ENCODE results near the gene IGIP. TPM values are rescaled to one million over a fixed set of nuclear protein-coding genes. Genes with fewer than 3 reads are reported as not detected.
A peak's percentile ranks its signal among the peaks of the same experiment; 100 is the strongest.

The IGIP gene
- polyA plus RNA-seq, 3 donors = 0.08 to 0.75 TPM; not detected in 1

DNA sequence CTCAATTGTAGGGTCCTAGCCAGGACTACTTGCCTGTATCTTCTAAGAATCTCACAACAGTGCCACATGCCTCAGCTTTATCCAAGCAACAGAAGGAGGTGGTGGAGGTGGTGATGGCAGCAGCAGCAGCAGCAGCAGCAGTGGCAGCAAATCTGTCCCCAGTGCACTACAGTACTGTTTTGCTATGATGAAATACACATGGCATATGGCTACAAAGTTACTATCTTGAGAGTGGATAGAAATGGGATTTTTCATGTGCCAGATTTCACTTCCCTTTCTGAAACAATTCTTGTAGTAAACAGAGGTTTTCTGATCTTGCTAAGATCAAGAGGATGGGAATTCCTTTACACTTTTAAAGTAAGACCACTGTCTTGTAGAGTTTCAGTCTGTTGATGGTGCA lies 41.2 kb downstream of the IGIP start:
- H3K4me1 Mint-ChIP-seq = peaks cover 21% of the 10 kb centered on the region
- H3K4me3 Mint-ChIP-seq = no peak overlapping the region
- H3K27me3 Mint-ChIP-seq (ENCODE audit: low read depth in 3 of 3) = peaks cover 2 to 10% (median 3%) of the 10 kb centered on the region in 3 donors
- DNase-seq = peak in 1 of 3 donors; percentile 24
- peaks cover 0 to 2% (median 0%) of the 10 kb centered on the region in 7 donors for H3K9me3 Mint-ChIP-seq
- H3K27ac Mint-ChIP-seq = peak overlapping the region in 3 of 7 donors; percentile 31 to 74 (median 73)
- intact Hi-C loops (cut with micrococcal nuclease) = loop anchor here in 1 of 2 donors (10.0 kb wide), 1 partner anchor 188 kb away; no protein-coding TSS in a partner anchor
- Histone ChIP-seq H3K36me3 (replicated peaks in 1 of 2; ENCODE audit: control insufficient read depth in 1 of 2, insufficient read depth in 2 of 2, low read length in 2 of 2) (no peaks in the 10 kb centered on the region), H3K27me3 (ENCODE audit: control insufficient read depth in 2 of 2, insufficient read depth in 2 of 2, low read length in 2 of 2) (no peaks in the 10 kb centered on the region), H3K27ac (ENCODE audit: low read depth in 1 of 2, low read length in 2 of 2) (no peak overlapping the region), H2AFZ (ENCODE audit: insufficient read depth, low read depth, low read length, poor library complexity, severe bottlenecking) (peak overlapping the region; percentile 18), H3K4me1 (ENCODE audit: control insufficient read depth in 1 of 2, insufficient read depth in 2 of 2, low read length in 2 of 2) (peaks cover 18 to 24% of the 10 kb centered on the region in 2 donors), H3K79me2 (ENCODE audit: insufficient read depth, low read length) (no peaks in the 10 kb centered on the region), H3K4me3 (replicated peaks in 1 of 3; ENCODE audit: low read depth in 2 of 3, low read length in 3 of 3) (no peak overlapping the region), H4K20me1 (ENCODE audit: insufficient read depth, low read length) (no peaks in the 10 kb centered on the region), H3K9ac (ENCODE audit: insufficient read depth, low read length, poor library complexity, severe bottlenecking) (no peak overlapping the region), H3K4me2 (replicated peaks; ENCODE audit: extremely low read depth, low read length, poor library complexity, severe bottlenecking) (no peak overlapping the region), H3K9me3 (replicated peaks in 1 of 2; ENCODE audit: control insufficient read depth in 1 of 2, insufficient read depth in 1 of 2, low read length in 2 of 2) (no peaks in the 10 kb centered on the region)
- TF ChIP-seq, protein P1, sequence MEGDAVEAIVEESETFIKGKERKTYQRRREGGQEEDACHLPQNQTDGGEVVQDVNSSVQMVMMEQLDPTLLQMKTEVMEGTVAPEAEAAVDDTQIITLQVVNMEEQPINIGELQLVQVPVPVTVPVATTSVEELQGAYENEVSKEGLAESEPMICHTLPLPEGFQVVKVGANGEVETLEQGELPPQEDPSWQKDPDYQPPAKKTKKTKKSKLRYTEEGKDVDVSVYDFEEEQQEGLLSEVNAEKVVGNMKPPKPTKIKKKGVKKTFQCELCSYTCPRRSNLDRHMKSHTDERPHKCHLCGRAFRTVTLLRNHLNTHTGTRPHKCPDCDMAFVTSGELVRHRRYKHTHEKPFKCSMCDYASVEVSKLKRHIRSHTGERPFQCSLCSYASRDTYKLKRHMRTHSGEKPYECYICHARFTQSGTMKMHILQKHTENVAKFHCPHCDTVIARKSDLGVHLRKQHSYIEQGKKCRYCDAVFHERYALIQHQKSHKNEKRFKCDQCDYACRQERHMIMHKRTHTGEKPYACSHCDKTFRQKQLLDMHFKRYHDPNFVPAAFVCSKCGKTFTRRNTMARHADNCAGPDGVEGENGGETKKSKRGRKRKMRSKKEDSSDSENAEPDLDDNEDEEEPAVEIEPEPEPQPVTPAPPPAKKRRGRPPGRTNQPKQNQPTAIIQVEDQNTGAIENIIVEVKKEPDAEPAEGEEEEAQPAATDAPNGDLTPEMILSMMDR (IDR thresholded peaks at IDR 0.05) = no peak
- no peaks in the 10 kb centered on the region for H3K36me3 Mint-ChIP-seq

DNA sequence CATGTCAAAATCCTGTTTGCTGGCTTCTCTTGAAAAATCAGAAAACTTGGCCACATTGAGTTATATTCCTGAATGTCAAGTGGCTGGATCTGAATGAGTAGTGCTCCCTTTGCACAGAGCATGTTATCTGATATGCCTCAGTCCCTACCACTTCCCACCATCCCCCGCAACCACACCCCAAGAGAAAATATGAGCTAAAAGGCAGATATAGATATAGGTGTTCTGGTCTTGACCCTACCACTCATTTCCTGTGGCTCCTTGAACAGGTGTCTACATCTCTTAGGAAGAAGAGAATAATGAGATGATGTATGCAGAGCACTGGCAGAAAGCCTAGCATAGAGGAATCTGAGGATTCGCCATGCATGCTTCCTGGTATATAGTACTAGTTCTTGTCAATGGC lies 42.6 kb downstream of the IGIP start:
- no peak overlapping the region for H2AFZ ChIP-seq (ENCODE audit: insufficient read depth, low read depth, low read length, poor library complexity, severe bottlenecking)
- H3K4me3 Mint-ChIP-seq = no peak overlapping the region
- H3K79me2 ChIP-seq (ENCODE audit: insufficient read depth, low read length) = no peaks in the 10 kb centered on the region
- H3K4me1 Mint-ChIP-seq = peaks cover 21% of the 10 kb centered on the region
- H3K4me3 ChIP-seq (replicated peaks in 1 of 3; ENCODE audit: low read depth in 2 of 3, low read length in 3 of 3) = no peak overlapping the region
- H3K9me3 Mint-ChIP-seq = no peaks in the 10 kb centered on the region
- no peak overlapping the region for H3K27ac Mint-ChIP-seq
- H4K20me1 ChIP-seq (ENCODE audit: insufficient read depth, low read length) = no peaks in the 10 kb centered on the region
- no peak overlapping the region for H3K4me2 ChIP-seq (replicated peaks; ENCODE audit: extremely low read depth, low read length, poor library complexity, severe bottlenecking)
- H3K9ac ChIP-seq (ENCODE audit: insufficient read depth, low read length, poor library complexity, severe bottlenecking) = no peak overlapping the region
- TF ChIP-seq, protein P1 (IDR thresholded peaks at IDR 0.05) = no peak
- WGBS (ENCODE audit: insufficient coverage) = 100% methylated on average over 1 of the region's 2 CpGs
- no peak overlapping the region for H3K27ac ChIP-seq (ENCODE audit: low read depth in 1 of 2, low read length in 2 of 2)
- peaks cover 0 to 8% (median 6%) of the 10 kb centered on the region in 3 donors for H3K27me3 Mint-ChIP-seq (ENCODE audit: low read depth in 3 of 3)
- intact Hi-C loops (cut with micrococcal nuclease) = loop anchor here in 1 of 2 donors (10.0 kb wide), 1 partner anchor 186 kb away; no protein-coding TSS in a partner anchor
- H3K27me3 ChIP-seq (ENCODE audit: control insufficient read depth in 2 of 2, insufficient read depth in 2 of 2, low read length in 2 of 2) = no peaks in the 10 kb centered on the region
- DNase-seq = no peak
- H3K36me3 Mint-ChIP-seq = no peaks in the 10 kb centered on the region
- H3K4me1 ChIP-seq (ENCODE audit: control insufficient read depth in 1 of 2, insufficient read depth in 2 of 2, low read length in 2 of 2) = peaks cover 18 to 24% of the 10 kb centered on the region in 2 donors
- no peaks in the 10 kb centered on the region for H3K9me3 ChIP-seq (replicated peaks in 1 of 2; ENCODE audit: control insufficient read depth in 1 of 2, insufficient read depth in 1 of 2, low read length in 2 of 2)
- no peaks in the 10 kb centered on the region for H3K36me3 ChIP-seq (replicated peaks in 1 of 2; ENCODE audit: control insufficient read depth in 1 of 2, insufficient read depth in 2 of 2, low read length in 2 of 2)
